GM12873 (cell line): ENCODE measurements around the gene LTV1.

Experiments used
- TF ChIP-seq, protein P1 (sequence below): IDR thresholded peaks from 2 replicates; pipeline ENCODE4 v1.5.1; 2012; ENCODE audit warnings: low read depth, mild to moderate bottlenecking, moderate library complexity, low read length, control low read depth; ENCODE audit not compliant: insufficient read depth; ENCODE audit errors: missing control alignments

The LTV1 gene

DNA sequence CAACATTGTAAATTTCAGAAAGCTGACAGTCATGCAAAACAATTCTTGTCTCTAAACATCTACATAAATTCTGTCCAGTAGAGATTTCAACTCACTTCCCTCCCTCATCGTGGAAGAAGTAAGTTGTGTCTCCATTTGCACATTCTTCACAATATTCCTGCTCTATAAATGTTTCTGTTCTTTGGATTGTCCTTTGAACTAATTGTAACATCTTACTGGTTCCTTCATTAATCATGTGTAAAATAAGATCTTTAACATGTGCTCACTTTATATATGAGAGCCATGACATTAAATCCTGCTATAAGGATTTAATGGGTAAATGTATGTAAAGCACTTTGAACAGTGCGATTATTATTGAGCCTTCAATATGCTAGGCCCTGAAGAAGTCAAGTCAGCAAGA lies 7.0 kb upstream of the LTV1 start:
- TF ChIP-seq, protein P1, sequence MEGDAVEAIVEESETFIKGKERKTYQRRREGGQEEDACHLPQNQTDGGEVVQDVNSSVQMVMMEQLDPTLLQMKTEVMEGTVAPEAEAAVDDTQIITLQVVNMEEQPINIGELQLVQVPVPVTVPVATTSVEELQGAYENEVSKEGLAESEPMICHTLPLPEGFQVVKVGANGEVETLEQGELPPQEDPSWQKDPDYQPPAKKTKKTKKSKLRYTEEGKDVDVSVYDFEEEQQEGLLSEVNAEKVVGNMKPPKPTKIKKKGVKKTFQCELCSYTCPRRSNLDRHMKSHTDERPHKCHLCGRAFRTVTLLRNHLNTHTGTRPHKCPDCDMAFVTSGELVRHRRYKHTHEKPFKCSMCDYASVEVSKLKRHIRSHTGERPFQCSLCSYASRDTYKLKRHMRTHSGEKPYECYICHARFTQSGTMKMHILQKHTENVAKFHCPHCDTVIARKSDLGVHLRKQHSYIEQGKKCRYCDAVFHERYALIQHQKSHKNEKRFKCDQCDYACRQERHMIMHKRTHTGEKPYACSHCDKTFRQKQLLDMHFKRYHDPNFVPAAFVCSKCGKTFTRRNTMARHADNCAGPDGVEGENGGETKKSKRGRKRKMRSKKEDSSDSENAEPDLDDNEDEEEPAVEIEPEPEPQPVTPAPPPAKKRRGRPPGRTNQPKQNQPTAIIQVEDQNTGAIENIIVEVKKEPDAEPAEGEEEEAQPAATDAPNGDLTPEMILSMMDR, result no peak

DNA sequence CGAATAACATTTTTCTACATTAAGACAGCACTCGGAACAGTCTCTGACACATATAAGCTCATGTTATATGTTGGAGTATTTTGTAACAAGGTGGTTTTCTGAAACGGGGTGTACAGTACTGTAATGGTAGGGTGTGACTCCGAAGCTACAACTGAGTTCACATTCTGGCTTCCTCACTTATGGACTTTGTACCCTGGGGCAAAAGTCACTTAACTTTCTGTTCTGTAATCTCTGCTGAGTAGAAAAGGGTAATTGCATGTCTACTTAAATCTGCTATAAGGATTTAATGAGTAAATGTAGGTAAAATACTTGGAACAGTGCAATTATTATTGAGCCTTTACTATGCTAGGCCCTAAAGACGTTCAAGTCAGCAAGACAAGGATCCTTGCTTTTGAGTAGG lies 4.7 kb upstream of the LTV1 start:
- TF ChIP-seq, protein P1, result no peak

DNA sequence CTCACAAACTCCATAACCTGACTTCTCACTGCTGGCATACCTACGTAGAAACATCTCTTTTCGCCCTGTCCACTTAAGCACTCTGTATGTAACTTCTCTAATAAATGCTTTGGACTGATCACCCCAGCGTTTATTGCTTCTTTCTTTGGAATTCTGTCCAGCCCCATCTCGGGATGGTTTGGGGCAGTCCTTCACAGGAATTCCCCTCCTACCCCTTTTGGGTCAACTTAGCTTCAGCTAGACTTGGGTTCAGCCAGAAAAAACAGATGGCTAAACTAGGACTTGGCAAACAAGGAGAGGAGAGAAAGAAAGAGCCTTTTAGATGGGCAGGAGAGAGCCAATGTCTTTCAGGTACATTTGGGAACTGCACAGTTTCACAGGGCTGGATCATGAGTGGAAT lies 3.9 kb upstream of the LTV1 start:
- TF ChIP-seq, protein P1, result no peak

DNA sequence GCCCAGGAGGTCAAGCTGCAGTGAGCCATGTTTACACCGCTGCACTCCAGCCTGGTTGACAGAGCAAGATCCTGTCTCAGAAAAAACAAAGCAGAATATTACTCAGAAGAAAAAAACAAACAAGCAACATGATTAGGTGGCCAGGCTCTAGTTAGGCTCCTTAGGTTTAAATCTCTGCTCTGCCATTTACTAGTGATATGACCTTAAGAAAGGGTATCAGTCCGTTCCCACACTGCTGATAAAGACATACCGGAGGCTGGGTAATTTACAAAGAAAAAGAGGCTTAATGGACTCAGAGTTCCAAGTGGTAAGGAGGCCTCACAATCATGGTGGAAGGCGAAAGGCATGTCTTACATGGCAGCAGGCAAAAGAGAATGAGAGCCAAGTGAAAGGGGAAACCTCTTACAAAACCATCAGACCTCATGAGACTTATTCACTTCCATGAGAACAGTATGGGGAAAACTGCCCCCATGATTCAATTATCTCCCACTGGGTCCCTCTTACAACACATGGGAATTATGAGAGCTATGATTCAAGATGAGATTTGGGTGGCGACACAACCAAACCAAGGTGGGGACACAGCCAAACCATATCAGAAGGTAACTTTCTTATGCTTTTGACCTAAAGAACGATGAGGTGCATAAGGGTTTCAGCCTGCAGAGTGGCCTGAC lies 2.4 kb upstream of the LTV1 start:
- TF ChIP-seq, protein P1, result no peak

DNA sequence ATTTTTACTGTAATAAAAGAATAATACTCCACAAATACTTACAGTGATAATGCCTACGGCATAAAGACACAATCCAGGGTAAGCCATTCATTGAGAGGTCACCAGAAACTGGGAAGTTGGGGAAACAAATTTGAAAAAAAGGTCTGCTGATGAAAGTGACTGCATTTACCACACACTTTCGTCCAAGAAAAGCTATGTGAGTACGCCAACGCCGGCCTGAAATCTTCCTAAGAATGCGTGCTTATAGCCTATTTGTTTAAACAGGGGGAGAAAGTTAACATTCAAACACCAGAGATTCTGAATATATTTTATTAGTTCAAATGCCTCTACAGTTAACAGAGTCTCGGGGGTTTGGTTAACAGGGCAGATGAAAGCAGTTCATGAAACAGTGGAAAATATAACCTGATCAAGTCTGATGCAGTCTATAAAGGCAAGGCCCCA lies 657 bp upstream of the LTV1 start:
- TF ChIP-seq, protein P1, result no peak

DNA sequence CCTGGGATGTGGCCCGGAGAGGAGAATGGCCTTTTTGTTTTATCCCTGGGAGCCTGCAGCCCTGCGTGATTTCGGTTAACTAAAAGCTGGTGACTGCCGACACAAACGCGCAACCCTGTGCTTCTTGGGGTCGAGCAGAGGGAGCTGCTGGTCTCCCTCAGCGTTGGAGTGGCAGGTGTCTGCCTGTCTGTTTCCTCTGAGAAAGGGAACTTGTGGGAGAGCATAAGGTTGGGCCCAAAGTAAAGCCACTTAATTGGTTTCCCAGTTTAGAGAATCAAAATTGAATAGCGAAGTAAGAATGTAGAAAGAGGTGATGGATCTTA lies 500 bp downstream of the LTV1 start:
- TF ChIP-seq, protein P1, result no peak

DNA sequence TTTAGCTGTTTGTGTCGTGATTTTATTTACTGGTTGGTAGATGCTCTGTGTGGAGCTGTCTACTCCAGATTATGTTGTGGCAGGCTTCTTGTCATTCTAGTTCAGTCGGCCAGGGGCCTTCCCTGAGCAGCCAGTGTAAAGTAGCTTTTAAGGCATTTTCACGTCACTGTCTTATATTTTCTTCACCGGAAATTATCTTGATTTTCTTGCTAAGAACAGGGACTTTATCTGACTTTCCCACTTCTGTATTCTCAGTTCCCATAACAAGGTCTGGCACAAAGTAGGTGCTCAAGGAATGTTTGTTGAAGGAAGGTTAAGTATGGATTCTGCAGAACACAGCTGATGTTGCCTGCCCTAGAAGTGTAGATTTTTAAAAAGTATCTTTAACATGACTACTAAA lies 868 bp downstream of the LTV1 start:
- TF ChIP-seq, protein P1, result no peak
